ENCODE measurements around the gene HSPB7. TPM values are rescaled to one million over a fixed set of nuclear protein-coding genes. Genes with fewer than 3 reads are reported as not detected.

The HSPB7 gene
- total RNA-seq, 2 experiments from 2014 or later = not detected

GRCh38 chr1:15969321-15969880, 48.4 kb downstream of the HSPB7 start:
- no peak for DNase-seq
- CTCF ChIA-PET = interaction anchor here (0.6 kb wide), 1 partner anchor 73 kb away, joined by 3 read pairs; no protein-coding TSS in a partner anchor
- no peaks in the 10 kb centered on the region for H3K27me3 Mint-ChIP-seq
- no peak overlapping the region for H3K27ac Mint-ChIP-seq
- H3K9me3 Mint-ChIP-seq (ENCODE audit: low read depth) = no peaks in the 10 kb centered on the region
- no peak overlapping the region for H3K4me3 Mint-ChIP-seq
- peaks cover 60% of the 10 kb centered on the region for H3K36me3 Mint-ChIP-seq
- ATAC-seq = no peak
- peaks cover 55% of the 10 kb centered on the region for H3K4me1 Mint-ChIP-seq

DNA sequence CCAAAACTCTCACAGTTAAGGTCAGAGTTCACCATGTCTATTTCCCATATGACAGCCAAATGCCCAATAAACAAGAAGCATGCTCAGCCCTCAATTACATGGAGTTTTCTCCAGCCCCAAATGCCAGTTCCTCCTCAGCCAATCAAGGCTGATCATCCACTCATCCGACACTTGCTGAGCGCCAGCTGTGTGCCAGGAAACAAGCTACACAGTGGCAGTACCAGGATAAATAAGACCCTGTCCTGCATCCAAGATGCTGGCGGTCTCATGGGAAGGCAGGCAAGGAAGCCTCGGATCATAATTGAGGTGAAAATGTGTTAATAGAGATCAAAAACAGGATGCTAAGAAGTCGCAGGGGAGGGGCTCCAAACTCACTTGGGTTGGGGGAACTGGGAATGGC, 49.7 kb downstream of the HSPB7 start:
- CTCF ChIA-PET = interaction anchor here (1.3 kb wide), 1 partner anchor 135 kb away, joined by 4 read pairs; no protein-coding TSS in a partner anchor
- ATAC-seq (no peak), DNase-seq (no peak)
- Mint-ChIP-seq H3K4me3 (no peak overlapping the region), H3K4me1 (peaks cover 60% of the 10 kb centered on the region), H3K9me3 (ENCODE audit: low read depth) (no peaks in the 10 kb centered on the region), H3K27me3 (no peaks in the 10 kb centered on the region), H3K36me3 (peaks cover 59% of the 10 kb centered on the region), H3K27ac (no peak overlapping the region)

GRCh38 chr1:15966956-15967344, 50.9 kb downstream of the HSPB7 start:
- H3K4me1 Mint-ChIP-seq = peaks cover 66% of the 10 kb centered on the region
- no peaks in the 10 kb centered on the region for H3K9me3 Mint-ChIP-seq (ENCODE audit: low read depth)
- H3K36me3 Mint-ChIP-seq = peaks cover 46% of the 10 kb centered on the region
- DNase-seq = no peak
- H3K27ac Mint-ChIP-seq = peak overlapping the region; percentile 51
- ATAC-seq = no peak
- CTCF ChIA-PET = interaction anchor here (1.3 to 2.2 kb wide), 2 partner anchors 9 to 133 kb away, joined by 4 to 9 read pairs; partner anchors contain the start of gene ZBTB17
- H3K4me3 Mint-ChIP-seq = no peak overlapping the region
- no peaks in the 10 kb centered on the region for H3K27me3 Mint-ChIP-seq

DNA sequence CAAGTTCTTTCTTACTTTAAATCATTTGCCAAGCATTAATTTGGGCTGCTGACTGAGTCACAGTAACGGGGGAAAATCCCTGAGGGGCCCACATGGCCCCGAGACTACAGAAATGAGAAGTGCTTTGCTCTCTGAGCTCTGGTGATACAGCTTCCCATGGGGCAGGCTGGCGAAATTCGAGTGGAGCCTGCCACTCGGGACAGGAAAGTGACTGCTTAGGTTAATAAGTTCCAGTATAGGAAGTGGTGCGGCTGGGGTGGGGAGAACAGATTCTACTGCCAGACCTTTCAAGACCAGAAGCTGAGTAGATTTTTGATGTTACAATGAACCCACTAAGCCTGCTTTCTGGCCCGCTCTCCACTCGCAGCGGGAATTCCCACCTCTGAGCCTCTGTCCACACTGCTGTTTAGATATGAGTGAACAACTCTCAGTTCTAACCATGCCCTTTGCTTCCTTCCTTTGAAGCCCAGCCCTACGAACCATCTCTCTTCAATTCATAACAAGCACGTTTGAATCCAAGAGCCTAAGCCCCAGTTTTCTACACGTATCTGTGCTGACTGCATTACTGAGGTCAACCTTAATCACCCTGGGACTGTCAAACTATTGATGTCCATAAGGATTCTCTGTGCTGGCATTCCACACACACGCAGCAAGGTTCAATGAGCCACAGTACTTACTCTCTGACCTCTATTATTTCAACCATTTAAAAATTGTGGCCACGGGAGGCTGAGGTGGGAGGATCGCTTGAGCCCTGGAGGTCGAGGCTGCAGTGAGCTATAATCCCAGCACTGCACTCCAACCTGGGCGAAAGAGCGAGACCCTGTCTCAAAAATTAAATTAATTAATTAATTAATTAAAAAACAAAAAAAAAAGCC, 51.5 kb downstream of the HSPB7 start:
- CTCF ChIA-PET = interaction anchor here (1.1 to 2.2 kb wide), 2 partner anchors 10 to 151 kb away, joined by 5 to 9 read pairs; partner anchors contain the start of gene ZBTB17
- H3K4me3 Mint-ChIP-seq = peak overlapping the region; percentile 37
- DNase-seq (peak; percentile 90), ATAC-seq (peak; percentile 84)
- peaks cover 46% of the 10 kb centered on the region for H3K36me3 Mint-ChIP-seq
- peak overlapping the region; percentile 80 for H3K27ac Mint-ChIP-seq
- H3K9me3 Mint-ChIP-seq (ENCODE audit: low read depth) = no peaks in the 10 kb centered on the region
- H3K27me3 Mint-ChIP-seq = no peaks in the 10 kb centered on the region
- peaks cover 65% of the 10 kb centered on the region for H3K4me1 Mint-ChIP-seq

- DNase-seq = no peak
- ATAC-seq = no peak
Observed at GRCh38 chr1:15965228-15965767, 52.5 kb downstream of the HSPB7 start.

More at GRCh38 chr1:15965228-15965767, 52.5 kb downstream of the HSPB7 start:
- no peaks in the 10 kb centered on the region for H3K9me3 Mint-ChIP-seq (ENCODE audit: low read depth)
- peaks cover 65% of the 10 kb centered on the region for H3K4me1 Mint-ChIP-seq
- peaks cover 42% of the 10 kb centered on the region for H3K36me3 Mint-ChIP-seq
- no peaks in the 10 kb centered on the region for H3K27me3 Mint-ChIP-seq
- H3K27ac Mint-ChIP-seq = peak overlapping the region; percentile 80
- H3K4me3 Mint-ChIP-seq = peak overlapping the region; percentile 37
- CTCF ChIA-PET = interaction anchor here (1.1 to 2.2 kb wide), 4 partner anchors 11 to 641 kb away, joined by 3 to 9 read pairs (median 4); partner anchors contain the start of gene ZBTB17

Other genes with a start within 250 kb of the HSPB7 start
- gene UQCRHL, start 210.4 kb downstream of the HSPB7 start, total RNA-seq = 1 to 10 TPM; 1.6 to 1.8 TPM
- gene SPEN, start 170.3 kb downstream of the HSPB7 start, total RNA-seq = 10 to 100 TPM; 74.6 to 75.5 TPM
- 10 to 100 TPM; 55.8 to 68.8 TPM for gene ZBTB17, start 41.9 kb downstream of the HSPB7 start, total RNA-seq
- gene SRARP, start 13.8 kb downstream of the HSPB7 start, total RNA-seq = not detected
- gene CLCNKA, start 4.0 kb upstream of the HSPB7 start, total RNA-seq = not detected
- not detected for gene CLCNKB, start 25.7 kb upstream of the HSPB7 start, total RNA-seq
- 1 to 10 TPM in 1 of 2 experiments, under 1 TPM in 1; 0.91 to 1.8 TPM for gene FAM131C, start 55.6 kb upstream of the HSPB7 start, total RNA-seq
- not detected for gene EPHA2, start 138.0 kb upstream of the HSPB7 start, total RNA-seq
- 1 to 10 TPM; 5.3 to 6.0 TPM for gene ARHGEF19, start 194.6 kb upstream of the HSPB7 start, total RNA-seq
- gene CPLANE2, start 219.1 kb upstream of the HSPB7 start, total RNA-seq = 1 to 10 TPM; 5.9 to 6.4 TPM